Stimulated activated memory B cell treated with anti-CD40 and anti-IgM and Interleukin-4, amounts not matched to agents 10 μg/mL and 1 μg/mL and 100 μg/mL, for 72 hours (primary cell): ENCODE results near the gene POU4F3.
A peak's percentile ranks its signal among the peaks of the same experiment; 100 is the strongest.
"Not testable (repeated sequence)": the region's sequence is repeated elsewhere in the genome, so short reads cannot be mapped to it uniquely, and the experiment has no call there.

ENCODE experiments used
- ATAC-seq: fragments of 150-1000 bp; cut with Tn5 transposase; 2 replicates; pipeline ENCODE4 v1.10.0; 2021
- H3K27ac Mint-ChIP-seq: one replicate; pipeline ENCODE4 v1.8.0; 2022; ENCODE audit warnings: mild to moderate bottlenecking, mixed read lengths
- H3K27me3 Mint-ChIP-seq: one replicate; pipeline ENCODE4 v1.8.0; 2022; ENCODE audit warnings: mixed read lengths
- H3K36me3 Mint-ChIP-seq: one replicate; pipeline ENCODE4 v1.8.0; 2022; ENCODE audit warnings: mixed read lengths
- H3K4me1 Mint-ChIP-seq: one replicate; pipeline ENCODE4 v1.8.0; 2022; ENCODE audit warnings: mixed read lengths
- H3K4me3 Mint-ChIP-seq: one replicate; pipeline ENCODE4 v1.8.0; 2022; ENCODE audit warnings: mild to moderate bottlenecking, moderate library complexity, mixed read lengths
- H3K9me3 Mint-ChIP-seq: one replicate; pipeline ENCODE4 v1.8.0; 2022; ENCODE audit warnings: mixed read lengths

Gene POU4F3, protein sequence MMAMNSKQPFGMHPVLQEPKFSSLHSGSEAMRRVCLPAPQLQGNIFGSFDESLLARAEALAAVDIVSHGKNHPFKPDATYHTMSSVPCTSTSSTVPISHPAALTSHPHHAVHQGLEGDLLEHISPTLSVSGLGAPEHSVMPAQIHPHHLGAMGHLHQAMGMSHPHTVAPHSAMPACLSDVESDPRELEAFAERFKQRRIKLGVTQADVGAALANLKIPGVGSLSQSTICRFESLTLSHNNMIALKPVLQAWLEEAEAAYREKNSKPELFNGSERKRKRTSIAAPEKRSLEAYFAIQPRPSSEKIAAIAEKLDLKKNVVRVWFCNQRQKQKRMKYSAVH

DNA sequence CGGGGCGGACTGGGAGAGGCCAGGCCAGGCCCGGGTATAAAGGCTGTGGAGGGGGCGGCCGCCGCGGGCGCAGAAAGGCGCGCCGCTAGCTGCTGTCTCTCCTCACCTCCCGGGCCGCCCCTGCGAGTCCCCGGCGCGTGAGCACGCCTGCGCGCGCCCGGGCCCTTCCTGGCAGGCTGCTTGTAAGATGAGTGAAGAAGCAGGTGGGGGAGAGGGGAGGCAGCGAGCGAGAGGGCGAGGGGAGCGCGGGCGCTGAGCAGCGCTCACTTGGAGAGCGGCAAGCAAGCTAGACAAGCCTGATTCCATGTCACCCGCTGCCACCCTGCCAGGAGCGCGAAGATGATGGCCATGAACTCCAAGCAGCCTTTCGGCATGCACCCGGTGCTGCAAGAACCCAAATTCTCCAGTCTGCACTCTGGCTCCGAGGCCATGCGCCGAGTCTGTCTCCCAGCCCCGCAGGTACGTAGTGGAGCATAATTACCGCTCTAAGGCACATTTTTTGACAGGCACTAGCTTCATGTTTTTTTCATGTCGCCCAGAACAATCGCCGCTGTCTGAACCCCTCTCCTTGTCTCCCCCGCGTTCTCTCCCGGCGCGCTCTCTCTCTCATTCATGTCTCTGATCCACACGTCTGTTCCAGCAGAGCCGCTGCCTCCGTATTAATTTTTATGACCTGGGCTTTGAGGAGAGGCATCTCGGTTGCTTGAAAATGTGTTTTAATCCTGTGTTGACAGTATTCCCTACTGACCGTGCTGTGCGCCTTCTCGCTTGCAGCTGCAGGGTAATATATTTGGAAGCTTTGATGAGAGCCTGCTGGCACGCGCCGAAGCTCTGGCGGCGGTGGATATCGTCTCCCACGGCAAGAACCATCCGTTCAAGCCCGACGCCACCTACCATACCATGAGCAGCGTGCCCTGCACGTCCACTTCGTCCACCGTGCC, at the start of gene POU4F3:
Gene POU4F3, plus strand, starts transcription at position 66 of the 941 bp plus-strand sequence. Its CDS starts 274 bp downstream, at position 340.
- ATAC-seq, result no peak
- peaks cover 2% of the 10 kb centered on the region for H3K9me3 Mint-ChIP-seq
- peaks cover 100% of the 10 kb centered on the region for H3K27me3 Mint-ChIP-seq
- no peak within 1 kb of the TSS for H3K4me3 Mint-ChIP-seq
- H3K4me1 Mint-ChIP-seq, result peaks cover 15% of the 10 kb centered on the region
- no peaks in the 10 kb centered on the region for H3K36me3 Mint-ChIP-seq
- no peak within 1 kb of the TSS for H3K27ac Mint-ChIP-seq

DNA sequence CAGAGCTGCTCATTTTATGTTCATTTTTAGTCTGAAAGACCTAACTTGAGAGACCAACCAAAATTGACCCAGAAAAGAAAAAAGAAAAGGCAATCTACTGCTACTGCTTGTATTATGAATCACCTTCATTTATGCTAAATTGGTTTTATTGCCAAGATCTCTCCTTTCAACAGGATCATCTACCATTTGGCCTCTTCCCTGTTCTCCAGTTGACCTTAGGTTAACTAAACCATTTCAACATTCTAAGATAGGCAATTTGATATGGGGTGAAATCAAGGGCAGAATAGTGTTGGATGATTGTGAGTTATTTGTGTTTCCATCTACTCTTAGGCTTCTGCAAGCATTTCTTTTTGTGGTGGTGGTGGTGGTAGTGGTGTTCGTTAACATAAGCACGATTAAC, 48.3 kb upstream of the POU4F3 start:
- H3K36me3 Mint-ChIP-seq, result peaks cover 5% of the 10 kb centered on the region
- no peaks in the 10 kb centered on the region for H3K27me3 Mint-ChIP-seq
- no peaks in the 10 kb centered on the region for H3K9me3 Mint-ChIP-seq
- H3K4me3 Mint-ChIP-seq, result no peak overlapping the region
- no peak overlapping the region for H3K27ac Mint-ChIP-seq
- no peaks in the 10 kb centered on the region for H3K4me1 Mint-ChIP-seq
- ATAC-seq, result no peak

DNA sequence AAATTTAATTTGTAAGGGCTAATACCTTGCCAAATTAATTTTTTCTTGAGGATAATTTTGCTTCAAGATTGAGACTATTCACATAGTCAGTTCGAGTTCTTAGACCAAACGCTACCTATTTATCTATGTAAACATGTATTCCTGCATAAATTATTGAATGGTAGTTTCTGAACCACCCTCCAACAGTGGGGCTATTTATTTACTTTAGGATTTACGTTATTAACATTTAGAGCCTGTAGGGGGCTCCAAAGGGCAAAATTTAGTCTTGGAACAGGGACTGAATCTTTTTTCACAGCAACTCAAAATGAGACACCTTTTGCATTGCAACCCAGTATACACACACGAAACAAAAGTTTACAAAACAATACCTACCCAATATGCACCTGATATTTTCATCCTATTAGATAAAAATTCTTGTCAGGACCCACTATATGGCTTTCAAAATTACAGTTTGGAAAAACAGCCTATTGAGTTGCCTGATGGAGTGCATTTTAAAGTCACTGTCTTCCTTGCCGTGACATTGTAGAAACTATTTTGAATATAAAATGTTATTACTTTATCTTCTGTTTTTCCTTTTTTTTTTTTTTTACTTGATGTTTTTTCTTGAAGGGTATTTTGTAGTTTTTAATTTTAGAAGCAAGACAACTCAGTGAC, 47.1 kb upstream of the POU4F3 start:
- no peak overlapping the region for H3K27ac Mint-ChIP-seq
- H3K36me3 Mint-ChIP-seq, result peaks cover 5% of the 10 kb centered on the region
- no peaks in the 10 kb centered on the region for H3K9me3 Mint-ChIP-seq
- no peaks in the 10 kb centered on the region for H3K4me1 Mint-ChIP-seq
- ATAC-seq, result no peak
- H3K27me3 Mint-ChIP-seq, result no peaks in the 10 kb centered on the region
- no peak overlapping the region for H3K4me3 Mint-ChIP-seq

DNA sequence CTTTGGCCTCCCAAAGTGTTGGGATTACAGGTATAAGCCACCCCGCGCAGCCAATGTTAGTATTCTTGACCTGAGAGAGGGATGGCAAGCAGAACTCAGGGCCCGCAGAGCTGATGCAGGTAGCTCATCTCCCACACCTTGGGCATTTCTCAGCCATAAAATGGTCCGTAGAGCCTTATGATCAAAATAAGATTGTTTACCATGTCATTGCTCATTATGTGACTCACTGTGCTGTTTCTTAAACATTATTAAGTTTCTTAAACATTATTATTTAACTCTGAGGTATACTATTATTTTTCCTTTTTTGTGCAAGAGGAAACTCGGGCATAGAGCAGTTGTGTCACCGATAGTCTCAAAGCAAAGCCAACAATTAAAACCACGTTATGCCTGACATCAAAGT, 42.4 kb upstream of the POU4F3 start:
- H3K4me3 Mint-ChIP-seq, result no peak overlapping the region
- H3K9me3 Mint-ChIP-seq, result no peaks in the 10 kb centered on the region
- H3K27ac Mint-ChIP-seq, result no peak overlapping the region
- ATAC-seq, result no peak
- no peaks in the 10 kb centered on the region for H3K36me3 Mint-ChIP-seq
- H3K27me3 Mint-ChIP-seq, result no peaks in the 10 kb centered on the region
- no peaks in the 10 kb centered on the region for H3K4me1 Mint-ChIP-seq

DNA sequence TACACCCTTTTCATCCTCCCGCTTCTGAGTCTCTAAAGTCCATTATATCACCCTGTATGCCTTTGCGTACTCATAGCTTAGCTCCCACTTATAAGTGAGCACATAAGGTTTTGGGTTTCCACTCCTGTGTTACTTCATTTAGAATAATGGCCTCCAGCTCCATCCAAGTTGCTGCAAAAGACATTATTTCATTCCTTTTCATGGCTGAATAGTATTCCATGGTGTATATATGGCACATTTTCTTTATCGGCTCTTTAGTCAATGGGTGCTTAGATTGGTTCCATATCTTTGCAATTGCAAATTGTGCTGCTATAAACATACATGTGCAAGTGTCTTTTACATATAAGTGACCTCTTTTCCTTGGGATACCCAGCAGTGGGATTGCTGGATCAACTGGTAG, 39.7 kb upstream of the POU4F3 start:
- not testable (repeated sequence) for H3K9me3 Mint-ChIP-seq, H3K36me3 Mint-ChIP-seq, H3K27me3 Mint-ChIP-seq, ATAC-seq, H3K4me3 Mint-ChIP-seq, H3K4me1 Mint-ChIP-seq, H3K27ac Mint-ChIP-seq

DNA sequence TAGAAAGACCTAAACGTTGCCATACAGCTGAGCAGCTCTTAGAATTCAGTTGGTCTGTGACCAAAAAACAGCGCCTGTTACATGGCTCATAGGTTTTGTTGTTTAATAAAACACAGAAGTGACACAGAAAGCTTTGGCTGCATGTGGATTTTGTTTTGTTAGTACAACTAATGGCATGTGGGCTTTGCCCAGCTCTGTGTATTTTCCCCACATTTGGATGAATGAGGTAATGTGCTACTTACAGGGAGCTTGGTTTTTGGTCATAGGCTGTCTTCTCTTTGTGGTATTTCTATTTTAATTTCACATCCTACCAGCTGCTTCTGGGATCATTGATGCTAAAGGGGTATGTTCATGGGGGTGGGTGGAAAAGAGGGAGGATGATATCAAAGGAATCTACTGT, 37.0 kb upstream of the POU4F3 start:
- no peak overlapping the region for H3K4me3 Mint-ChIP-seq
- H3K9me3 Mint-ChIP-seq, result no peaks in the 10 kb centered on the region
- no peak overlapping the region for H3K27ac Mint-ChIP-seq
- H3K4me1 Mint-ChIP-seq, result no peaks in the 10 kb centered on the region
- no peaks in the 10 kb centered on the region for H3K36me3 Mint-ChIP-seq
- ATAC-seq, result no peak
- no peaks in the 10 kb centered on the region for H3K27me3 Mint-ChIP-seq

DNA sequence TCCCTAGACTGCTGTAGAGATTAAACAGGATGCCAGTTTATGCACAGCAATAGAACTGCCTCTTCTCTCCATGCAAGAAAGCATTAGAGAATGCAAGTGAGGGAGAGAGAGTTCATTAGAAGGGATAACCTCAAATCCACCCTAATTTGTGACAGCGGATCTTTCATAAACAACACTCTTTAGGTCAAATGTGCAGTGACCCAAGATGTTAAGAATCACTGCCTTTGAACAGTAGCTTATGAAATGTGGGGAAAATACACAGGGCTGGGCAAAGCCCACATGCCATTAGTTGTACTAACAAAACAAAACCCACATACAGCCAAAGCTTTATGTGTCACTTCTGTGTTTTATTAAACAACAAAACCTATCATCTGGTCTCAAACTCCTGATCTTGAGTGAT, 36.2 kb upstream of the POU4F3 start:
- H3K9me3 Mint-ChIP-seq, result no peaks in the 10 kb centered on the region
- no peak overlapping the region for H3K4me3 Mint-ChIP-seq
- no peaks in the 10 kb centered on the region for H3K4me1 Mint-ChIP-seq
- H3K36me3 Mint-ChIP-seq, result no peaks in the 10 kb centered on the region
- no peak overlapping the region for H3K27ac Mint-ChIP-seq
- no peaks in the 10 kb centered on the region for H3K27me3 Mint-ChIP-seq
- ATAC-seq, result no peak

DNA sequence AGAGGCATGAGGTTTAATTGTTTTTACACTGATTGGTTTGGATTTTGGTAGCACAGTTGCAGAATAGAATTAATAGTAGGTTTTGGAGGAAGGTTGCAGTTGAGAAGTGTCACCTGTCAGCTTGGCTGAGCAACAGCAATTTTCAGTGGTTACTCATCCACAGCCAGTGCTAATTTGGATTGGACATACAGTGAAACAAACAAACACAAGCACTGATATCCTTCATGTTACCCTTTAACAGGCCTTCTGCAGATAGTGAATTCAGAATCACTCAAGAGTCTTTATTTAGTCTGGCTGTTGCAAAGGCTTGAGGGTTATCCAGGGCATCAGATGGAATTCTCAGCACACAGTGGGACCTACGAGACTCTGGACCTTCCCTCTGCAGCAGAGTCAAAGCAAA, 31.8 kb upstream of the POU4F3 start:
- no peaks in the 10 kb centered on the region for H3K4me1 Mint-ChIP-seq
- no peak overlapping the region for H3K4me3 Mint-ChIP-seq
- no peaks in the 10 kb centered on the region for H3K36me3 Mint-ChIP-seq
- no peak for ATAC-seq
- peaks cover 10% of the 10 kb centered on the region for H3K27me3 Mint-ChIP-seq
- H3K27ac Mint-ChIP-seq, result no peak overlapping the region
- no peaks in the 10 kb centered on the region for H3K9me3 Mint-ChIP-seq

DNA sequence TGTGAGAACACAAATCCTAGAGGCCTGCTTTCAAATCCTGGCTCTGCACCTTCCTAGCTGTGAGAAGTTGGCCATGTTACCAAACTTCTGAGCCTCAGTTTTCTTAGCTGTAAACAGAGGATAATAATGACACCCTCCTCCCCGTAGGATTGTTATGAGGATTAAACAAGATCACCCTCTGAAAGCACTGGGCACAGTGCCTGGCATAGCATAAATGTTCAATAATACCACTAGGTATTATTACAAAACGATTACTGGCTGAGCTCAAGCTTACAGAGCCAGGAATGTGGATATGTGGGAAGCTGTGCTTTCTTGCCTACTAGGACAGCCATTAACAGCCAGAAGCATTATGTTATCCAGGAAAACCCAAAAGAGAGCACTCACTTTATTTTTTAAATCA, 30.8 kb upstream of the POU4F3 start:
- no peak overlapping the region for H3K27ac Mint-ChIP-seq
- no peaks in the 10 kb centered on the region for H3K9me3 Mint-ChIP-seq
- ATAC-seq, result no peak
- H3K4me3 Mint-ChIP-seq, result no peak overlapping the region
- no peaks in the 10 kb centered on the region for H3K36me3 Mint-ChIP-seq
- no peaks in the 10 kb centered on the region for H3K4me1 Mint-ChIP-seq
- peaks cover 11% of the 10 kb centered on the region for H3K27me3 Mint-ChIP-seq

DNA sequence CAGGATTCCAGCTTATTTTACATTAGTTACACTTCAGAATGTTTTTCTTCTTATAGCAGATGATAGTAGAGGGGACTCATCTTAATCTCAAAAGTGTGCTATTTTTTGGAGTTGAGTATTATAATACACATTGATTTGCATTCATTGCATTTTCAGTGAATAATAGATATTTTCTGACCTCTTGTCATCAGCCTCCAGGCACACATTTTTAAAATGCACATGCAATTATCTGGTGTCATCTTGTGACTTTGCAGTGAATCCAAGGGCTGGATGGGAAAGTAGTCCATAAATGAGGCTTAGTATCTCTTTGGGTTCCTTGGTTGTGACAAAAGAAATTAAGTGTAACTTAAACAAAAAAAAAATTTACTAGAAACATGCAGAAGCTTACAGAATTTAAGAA, 28.1 kb upstream of the POU4F3 start:
- no peak for ATAC-seq
- Mint-ChIP-seq H3K9me3 (no peaks in the 10 kb centered on the region), H3K36me3 (no peaks in the 10 kb centered on the region), H3K4me1 (peaks cover 10% of the 10 kb centered on the region), H3K27ac (no peak overlapping the region), H3K4me3 (no peak overlapping the region), H3K27me3 (peaks cover 23% of the 10 kb centered on the region)

DNA sequence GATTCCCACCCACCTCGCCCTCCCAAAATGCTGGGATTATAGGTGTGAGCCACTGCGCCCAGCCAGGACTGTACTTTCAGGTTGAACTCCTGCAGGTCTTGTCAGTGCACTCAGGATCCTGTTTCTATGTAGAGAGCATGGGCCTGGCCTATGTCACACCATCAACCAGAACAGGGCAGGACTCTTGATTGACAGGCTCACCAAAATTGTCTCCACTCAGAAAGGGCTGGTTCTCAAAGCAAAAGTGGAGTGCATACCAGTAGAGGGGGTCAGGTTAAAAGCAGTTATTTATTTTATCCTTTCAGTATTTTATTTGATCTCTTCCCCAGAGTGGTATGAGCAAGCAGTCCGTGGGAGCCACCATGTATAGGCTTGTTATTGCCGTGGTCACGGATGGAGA, 27.4 kb upstream of the POU4F3 start:
- Mint-ChIP-seq H3K27me3 (peaks cover 30% of the 10 kb centered on the region), H3K9me3 (no peaks in the 10 kb centered on the region), H3K36me3 (no peaks in the 10 kb centered on the region), H3K27ac (no peak overlapping the region), H3K4me3 (no peak overlapping the region), H3K4me1 (peaks cover 10% of the 10 kb centered on the region)
- no peak for ATAC-seq

DNA sequence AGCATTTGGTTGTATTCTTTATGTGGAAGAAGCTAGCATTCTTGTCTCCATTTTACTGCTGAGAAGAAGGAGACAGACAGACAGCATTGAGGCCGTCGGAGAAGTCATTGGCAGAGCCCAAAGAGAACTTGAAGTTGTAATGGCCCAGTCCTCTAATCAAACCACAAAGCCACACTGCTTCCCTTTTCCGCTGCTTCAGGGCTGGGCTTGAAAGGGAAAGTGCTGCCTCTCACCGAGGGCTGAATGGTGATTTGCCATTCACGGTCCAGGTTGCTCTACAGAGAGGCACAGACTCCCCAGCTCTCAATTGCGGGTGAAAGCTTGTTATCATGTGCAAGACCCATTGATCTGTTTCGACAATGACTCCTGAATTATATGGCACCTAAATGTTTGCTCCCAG, 25.6 kb upstream of the POU4F3 start:
- no peak overlapping the region for H3K27ac Mint-ChIP-seq
- peaks cover 37% of the 10 kb centered on the region for H3K27me3 Mint-ChIP-seq
- no peaks in the 10 kb centered on the region for H3K36me3 Mint-ChIP-seq
- H3K4me1 Mint-ChIP-seq, result peaks cover 10% of the 10 kb centered on the region
- H3K4me3 Mint-ChIP-seq, result no peak overlapping the region
- peak; percentile 47 for ATAC-seq
- no peaks in the 10 kb centered on the region for H3K9me3 Mint-ChIP-seq

DNA sequence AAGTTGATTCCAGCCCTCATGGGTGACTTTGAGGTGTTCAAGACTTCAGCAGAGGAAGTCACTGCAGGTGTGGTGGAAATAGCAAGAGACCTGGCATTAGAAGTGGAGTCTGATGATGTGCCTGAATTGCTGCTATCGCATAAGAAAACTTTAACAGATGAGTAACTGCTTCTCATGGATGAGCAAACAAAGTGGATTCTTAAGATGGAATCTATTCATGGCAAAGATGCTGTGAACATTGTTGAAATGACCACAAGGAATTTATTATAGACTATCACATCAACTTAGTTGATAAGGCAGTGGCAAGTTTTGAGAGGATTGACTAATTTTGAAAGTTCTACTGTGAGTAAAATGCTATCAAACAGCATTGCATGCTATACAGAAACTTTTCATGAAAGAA, 17.1 kb upstream of the POU4F3 start:
- ATAC-seq, result no peak
- Mint-ChIP-seq H3K27me3 (peaks cover 15% of the 10 kb centered on the region), H3K4me1 (no peaks in the 10 kb centered on the region), H3K4me3 (no peak overlapping the region), H3K9me3 (no peaks in the 10 kb centered on the region), H3K27ac (no peak overlapping the region), H3K36me3 (no peaks in the 10 kb centered on the region)

DNA sequence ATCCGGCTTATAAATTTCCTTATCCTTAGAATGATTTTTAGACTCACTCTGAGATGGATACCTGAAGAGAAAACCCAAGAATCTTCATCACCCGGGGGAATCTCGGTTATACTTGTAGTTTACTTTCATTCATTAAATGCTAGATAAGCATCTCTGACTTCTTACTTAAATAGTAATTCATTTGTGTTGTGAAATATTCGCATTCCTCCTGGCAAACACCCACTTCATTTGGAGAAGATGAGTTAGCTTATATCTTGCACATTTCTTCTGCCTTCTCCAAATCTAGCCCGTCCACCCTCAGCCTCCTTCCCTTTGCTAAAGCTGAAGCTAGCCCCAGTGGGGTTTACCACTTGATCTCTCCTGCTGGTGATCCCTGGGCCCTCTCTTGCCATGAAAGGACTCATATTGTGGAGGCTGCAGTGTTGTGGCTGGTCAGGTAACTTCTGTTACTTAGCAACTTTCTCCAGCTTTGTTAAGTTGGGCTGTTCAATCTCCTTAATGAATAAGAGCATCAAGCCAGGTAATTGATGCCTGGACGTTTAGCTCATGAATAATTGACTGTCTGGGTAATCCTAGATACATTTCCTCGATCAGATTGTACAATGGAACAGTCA, 11.3 kb upstream of the POU4F3 start:
- Mint-ChIP-seq H3K9me3 (peaks cover 3% of the 10 kb centered on the region), H3K27me3 (peaks cover 48% of the 10 kb centered on the region), H3K36me3 (no peaks in the 10 kb centered on the region), H3K4me3 (no peak overlapping the region), H3K27ac (no peak overlapping the region), H3K4me1 (no peaks in the 10 kb centered on the region)
- ATAC-seq, result no peak

DNA sequence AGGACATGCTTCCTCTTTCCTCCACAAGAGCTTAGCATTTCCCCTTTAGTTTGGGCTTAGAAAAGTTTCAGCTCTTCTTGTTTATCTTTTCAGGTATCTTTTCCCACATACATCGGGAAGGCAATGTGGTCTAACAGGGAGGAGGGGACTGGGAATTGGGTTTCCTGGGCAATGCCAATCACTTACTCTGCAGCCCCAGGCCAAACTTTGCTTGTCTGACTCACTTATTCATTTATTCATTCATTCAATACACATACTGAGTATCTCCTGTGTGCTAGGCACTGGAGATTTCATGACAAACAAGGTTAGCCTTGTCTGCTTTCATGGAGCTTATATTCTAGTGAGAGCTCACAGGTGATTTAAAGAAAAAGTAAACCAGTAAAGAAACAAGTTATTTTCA, 10.7 kb upstream of the POU4F3 start:
- H3K27me3 Mint-ChIP-seq, result peaks cover 52% of the 10 kb centered on the region
- H3K27ac Mint-ChIP-seq, result no peak overlapping the region
- H3K4me3 Mint-ChIP-seq, result no peak overlapping the region
- no peaks in the 10 kb centered on the region for H3K36me3 Mint-ChIP-seq
- H3K9me3 Mint-ChIP-seq, result peaks cover 3% of the 10 kb centered on the region
- ATAC-seq, result no peak
- no peaks in the 10 kb centered on the region for H3K4me1 Mint-ChIP-seq
